Measurements from ENCODE around the gene NAT9.

GRCh38 chr17:74805591-74805991, 29.4 kb upstream of the NAT9 start:
- TF ChIP-seq EZH2 (IDR thresholded peaks at IDR 0.05; ENCODE audit: low read length, missing control alignments): no peak
- TF ChIP-seq, protein P1, sequence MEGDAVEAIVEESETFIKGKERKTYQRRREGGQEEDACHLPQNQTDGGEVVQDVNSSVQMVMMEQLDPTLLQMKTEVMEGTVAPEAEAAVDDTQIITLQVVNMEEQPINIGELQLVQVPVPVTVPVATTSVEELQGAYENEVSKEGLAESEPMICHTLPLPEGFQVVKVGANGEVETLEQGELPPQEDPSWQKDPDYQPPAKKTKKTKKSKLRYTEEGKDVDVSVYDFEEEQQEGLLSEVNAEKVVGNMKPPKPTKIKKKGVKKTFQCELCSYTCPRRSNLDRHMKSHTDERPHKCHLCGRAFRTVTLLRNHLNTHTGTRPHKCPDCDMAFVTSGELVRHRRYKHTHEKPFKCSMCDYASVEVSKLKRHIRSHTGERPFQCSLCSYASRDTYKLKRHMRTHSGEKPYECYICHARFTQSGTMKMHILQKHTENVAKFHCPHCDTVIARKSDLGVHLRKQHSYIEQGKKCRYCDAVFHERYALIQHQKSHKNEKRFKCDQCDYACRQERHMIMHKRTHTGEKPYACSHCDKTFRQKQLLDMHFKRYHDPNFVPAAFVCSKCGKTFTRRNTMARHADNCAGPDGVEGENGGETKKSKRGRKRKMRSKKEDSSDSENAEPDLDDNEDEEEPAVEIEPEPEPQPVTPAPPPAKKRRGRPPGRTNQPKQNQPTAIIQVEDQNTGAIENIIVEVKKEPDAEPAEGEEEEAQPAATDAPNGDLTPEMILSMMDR (conservative IDR thresholded peaks at IDR 0.05 in 1 of 2, IDR thresholded peaks at IDR 0.05 in 1 of 2; ENCODE audit: low read depth in 1 of 2, low read length in 2 of 2): no peak
